ENCODE measurements around the gene FXYD7. TPM values are rescaled to one million over a fixed set of nuclear protein-coding genes. Genes with fewer than 3 reads are reported as not detected.
"Not testable (repeated sequence)": the region's sequence is repeated elsewhere in the genome, so short reads cannot be mapped to it uniquely, and the experiment has no call there.

The FXYD7 gene
- total RNA-seq, 1 donor from 2014 or later = 0.39 TPM

DNA sequence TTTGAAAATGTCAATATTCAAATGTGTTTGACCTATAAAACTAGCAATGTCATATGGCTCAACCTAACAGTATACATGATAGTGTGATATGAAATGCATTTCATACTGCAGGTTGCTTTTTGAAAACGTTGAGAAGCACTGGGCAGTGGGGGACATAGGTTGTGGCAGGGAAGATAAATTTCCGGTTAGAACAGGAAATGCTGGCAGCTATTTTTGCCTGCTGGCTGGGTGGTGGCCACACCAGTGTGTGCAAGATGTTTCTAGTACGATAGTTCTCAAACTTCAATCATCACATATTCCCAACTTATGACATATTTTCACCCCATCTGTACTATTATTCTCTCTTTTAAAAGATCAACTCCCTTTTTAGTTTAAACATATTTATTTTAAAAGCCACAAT is 28.7 kb downstream of the FXYD7 start:
- H3K4me1 Mint-ChIP-seq (ENCODE audit: low read depth) = peaks cover 30% of the 10 kb centered on the region
- DNase-seq (ENCODE audit: low spot score) = no peak
- intact Hi-C loops (cut with micrococcal nuclease) = loop anchor here (2.0 kb wide), 1 partner anchor 17 kb away; the partner anchor contains the start of gene FXYD5
- H3K4me3 Mint-ChIP-seq = no peak overlapping the region
- peaks cover 37% of the 10 kb centered on the region for H3K36me3 Mint-ChIP-seq (ENCODE audit: low read depth)
- peaks cover under 1% of the 10 kb centered on the region for H3K9me3 Mint-ChIP-seq
- H3K27me3 Mint-ChIP-seq (ENCODE audit: insufficient read depth) = no peaks in the 10 kb centered on the region
- no peak overlapping the region for H3K27ac Mint-ChIP-seq

DNA sequence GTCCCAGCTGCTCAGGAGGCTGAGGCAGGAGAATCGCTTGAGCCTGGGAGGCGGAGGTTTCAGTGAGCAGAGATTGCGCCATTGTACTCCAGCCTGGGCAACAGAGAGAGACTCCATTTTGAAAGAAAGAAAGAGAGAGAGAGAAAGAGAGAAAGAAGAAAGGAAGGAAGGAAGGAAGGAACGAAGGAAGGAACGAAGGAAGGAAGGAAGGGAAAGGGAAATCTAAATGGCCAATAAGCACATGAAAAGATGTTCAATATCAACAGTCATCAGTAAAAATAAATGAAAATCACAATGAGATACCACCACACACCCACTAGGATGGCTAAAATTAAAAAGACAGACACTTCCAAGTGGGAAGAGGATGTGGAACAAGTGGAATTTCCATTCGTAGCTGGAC is 31.2 kb downstream of the FXYD7 start:
- no peaks in the 10 kb centered on the region for H3K27me3 Mint-ChIP-seq (ENCODE audit: insufficient read depth)
- peaks cover 29% of the 10 kb centered on the region for H3K36me3 Mint-ChIP-seq (ENCODE audit: low read depth)
- peaks cover 12% of the 10 kb centered on the region for H3K9me3 Mint-ChIP-seq
- H3K27ac Mint-ChIP-seq = no peak overlapping the region
- intact Hi-C loops (cut with micrococcal nuclease) = no loop called here
- DNase-seq (ENCODE audit: low spot score) = no peak
- H3K4me1 Mint-ChIP-seq (ENCODE audit: low read depth) = peaks cover 35% of the 10 kb centered on the region
- H3K4me3 Mint-ChIP-seq = no peak overlapping the region

DNA sequence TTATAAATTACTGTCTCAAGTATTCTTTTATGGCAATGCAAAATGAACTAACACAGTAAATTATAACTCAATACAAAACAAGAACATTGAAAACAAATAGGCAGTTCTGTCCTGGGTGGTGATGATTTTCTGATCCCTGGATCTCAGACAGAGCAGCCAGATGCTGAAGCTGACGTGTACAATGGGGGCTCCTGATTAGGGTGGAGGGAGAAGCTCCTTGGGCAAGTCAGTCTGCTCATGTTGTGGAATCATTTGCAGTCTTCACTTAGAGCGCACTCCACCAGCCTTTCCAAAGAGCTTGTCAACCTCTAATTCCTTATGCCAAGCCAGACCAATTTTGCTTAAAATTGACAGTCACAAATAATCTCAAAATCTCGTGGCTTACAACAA is 33.1 kb downstream of the FXYD7 start:
- H3K27ac Mint-ChIP-seq = no peak overlapping the region
- H3K4me3 Mint-ChIP-seq = no peak overlapping the region
- DNase-seq (ENCODE audit: low spot score) = no peak
- peaks cover 22% of the 10 kb centered on the region for H3K36me3 Mint-ChIP-seq (ENCODE audit: low read depth)
- intact Hi-C loops (cut with micrococcal nuclease) = no loop called here
- H3K4me1 Mint-ChIP-seq (ENCODE audit: low read depth) = peaks cover 36% of the 10 kb centered on the region
- H3K27me3 Mint-ChIP-seq (ENCODE audit: insufficient read depth) = no peaks in the 10 kb centered on the region
- H3K9me3 Mint-ChIP-seq = peaks cover 12% of the 10 kb centered on the region

DNA sequence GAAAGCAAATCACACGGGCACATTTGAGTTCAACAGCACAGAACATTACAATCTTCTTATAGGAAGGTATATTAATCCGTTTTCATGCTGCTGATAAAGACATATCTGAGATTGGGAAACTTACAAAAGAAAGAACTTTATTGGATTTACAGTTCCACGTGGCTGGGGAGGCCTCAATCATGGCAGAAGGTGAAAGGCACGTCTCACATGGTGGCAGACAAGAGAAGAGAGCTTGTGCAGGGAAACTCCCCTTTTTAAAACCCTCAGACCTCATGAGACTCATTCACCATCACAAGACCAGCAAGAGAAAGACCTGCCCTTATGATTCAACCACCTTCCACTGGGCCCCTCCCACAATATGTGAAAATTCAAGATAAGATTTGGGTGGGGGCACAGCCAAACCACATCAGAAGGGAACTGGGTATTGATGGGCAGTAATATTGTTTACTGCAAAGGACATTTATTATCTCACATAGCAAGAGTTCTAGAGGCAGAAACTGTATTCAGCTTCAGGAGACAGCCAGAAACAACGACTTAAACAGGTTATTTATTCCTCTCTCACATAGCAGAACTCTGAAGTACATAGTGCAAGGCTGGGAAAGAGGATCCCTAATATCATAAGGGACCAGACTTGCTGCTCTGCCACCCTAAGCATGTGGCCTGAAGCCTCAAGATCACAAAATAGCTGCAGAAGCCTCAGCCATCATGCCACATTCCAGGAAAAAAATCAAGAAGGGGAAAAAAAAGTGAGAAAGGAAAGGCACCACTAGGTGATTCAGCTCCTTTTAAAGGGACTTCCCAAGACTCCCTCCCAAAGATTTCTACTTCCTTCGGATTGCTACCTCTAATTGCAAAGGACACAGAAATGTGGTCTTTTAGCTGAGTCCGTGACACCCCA is 34.6 kb downstream of the FXYD7 start:
- DNase-seq (ENCODE audit: low spot score) = no peak
- H3K4me3 Mint-ChIP-seq = no peak overlapping the region
- H3K4me1 Mint-ChIP-seq (ENCODE audit: low read depth) = peaks cover 26% of the 10 kb centered on the region
- peak overlapping the region; percentile 10 for H3K27ac Mint-ChIP-seq
- H3K9me3 Mint-ChIP-seq = peaks cover 12% of the 10 kb centered on the region
- no peaks in the 10 kb centered on the region for H3K27me3 Mint-ChIP-seq (ENCODE audit: insufficient read depth)
- peaks cover 13% of the 10 kb centered on the region for H3K36me3 Mint-ChIP-seq (ENCODE audit: low read depth)
- intact Hi-C loops (cut with micrococcal nuclease) = no loop called here

DNA sequence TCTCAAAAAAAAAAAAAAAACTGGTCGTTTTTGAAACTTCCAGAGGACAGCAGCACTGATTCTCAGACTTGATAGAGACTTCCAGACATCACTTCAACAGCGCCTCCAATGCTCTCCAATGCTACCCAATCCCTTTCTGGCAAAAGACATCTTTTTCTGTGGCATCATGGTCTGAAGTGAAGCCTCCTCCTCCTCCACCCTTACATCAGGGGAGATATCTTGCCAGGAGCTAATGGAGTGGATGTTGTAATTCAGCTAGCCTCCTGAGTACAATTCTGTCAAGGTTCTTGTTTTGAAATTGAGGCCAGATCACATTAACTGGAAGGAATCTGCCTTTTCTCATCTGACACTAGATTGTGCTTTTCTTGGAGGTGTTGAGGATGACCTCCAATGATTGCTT is 35.6 kb downstream of the FXYD7 start:
- H3K27ac Mint-ChIP-seq = no peak overlapping the region
- H3K27me3 Mint-ChIP-seq (ENCODE audit: insufficient read depth) = no peaks in the 10 kb centered on the region
- peaks cover 8% of the 10 kb centered on the region for H3K36me3 Mint-ChIP-seq (ENCODE audit: low read depth)
- DNase-seq (ENCODE audit: low spot score) = no peak
- no peak overlapping the region for H3K4me3 Mint-ChIP-seq
- intact Hi-C loops (cut with micrococcal nuclease) = no loop called here
- peaks cover 12% of the 10 kb centered on the region for H3K9me3 Mint-ChIP-seq
- peaks cover 26% of the 10 kb centered on the region for H3K4me1 Mint-ChIP-seq (ENCODE audit: low read depth)

DNA sequence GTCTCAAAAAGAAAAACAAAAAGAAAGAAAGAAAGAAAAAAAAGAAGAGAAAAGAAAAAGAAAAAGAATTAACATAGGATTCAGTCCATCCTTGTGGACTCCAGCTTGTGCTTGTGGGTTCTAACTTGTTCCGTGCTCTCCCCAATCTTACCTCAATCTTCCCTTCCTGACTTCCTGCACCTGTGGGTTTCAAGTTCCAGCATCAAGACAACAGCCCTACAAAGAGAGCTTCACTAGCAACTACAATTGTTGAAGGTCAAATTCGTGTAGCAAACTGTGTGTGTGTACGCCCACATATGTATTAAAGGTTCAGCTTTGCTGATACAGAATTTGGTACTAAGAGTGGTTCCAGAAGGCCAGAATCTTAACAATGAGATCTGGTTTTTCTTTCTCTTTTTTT is 36.8 kb downstream of the FXYD7 start:
- DNase-seq (ENCODE audit: low spot score) = no peak
- H3K4me1 Mint-ChIP-seq (ENCODE audit: low read depth) = peaks cover 26% of the 10 kb centered on the region
- peaks cover 8% of the 10 kb centered on the region for H3K36me3 Mint-ChIP-seq (ENCODE audit: low read depth)
- intact Hi-C loops (cut with micrococcal nuclease) = no loop called here
- no peaks in the 10 kb centered on the region for H3K27me3 Mint-ChIP-seq (ENCODE audit: insufficient read depth)
- H3K4me3 Mint-ChIP-seq = no peak overlapping the region
- peaks cover 18% of the 10 kb centered on the region for H3K9me3 Mint-ChIP-seq
- no peak overlapping the region for H3K27ac Mint-ChIP-seq

DNA sequence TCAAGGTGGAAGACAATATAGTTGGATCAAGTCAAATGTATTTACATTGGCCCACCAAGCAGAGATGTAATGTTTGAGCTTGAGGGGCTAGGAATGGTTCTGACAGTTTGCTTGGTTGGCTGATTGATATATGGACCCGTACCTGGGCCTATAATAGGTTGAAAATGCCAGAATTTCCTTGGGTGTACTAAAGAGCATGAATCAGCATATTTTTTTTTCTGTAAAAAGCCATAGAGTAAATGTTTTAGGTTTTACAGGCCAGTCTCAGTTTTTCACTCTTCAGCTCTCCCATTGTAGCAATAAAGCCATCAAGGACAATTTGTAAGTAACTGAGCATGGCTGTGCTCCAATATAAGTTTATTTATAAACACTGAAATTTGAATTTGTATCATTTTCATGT is 38.3 kb downstream of the FXYD7 start:
- Mint-ChIP-seq H3K36me3 (ENCODE audit: low read depth) (peaks cover 5% of the 10 kb centered on the region), H3K27me3 (ENCODE audit: insufficient read depth) (peaks cover 2% of the 10 kb centered on the region), H3K27ac (no peak overlapping the region), H3K4me1 (ENCODE audit: low read depth) (peaks cover 22% of the 10 kb centered on the region), H3K4me3 (no peak overlapping the region), H3K9me3 (peaks cover 21% of the 10 kb centered on the region)
- intact Hi-C loops (cut with micrococcal nuclease) = no loop called here
- no peak for DNase-seq (ENCODE audit: low spot score)

DNA sequence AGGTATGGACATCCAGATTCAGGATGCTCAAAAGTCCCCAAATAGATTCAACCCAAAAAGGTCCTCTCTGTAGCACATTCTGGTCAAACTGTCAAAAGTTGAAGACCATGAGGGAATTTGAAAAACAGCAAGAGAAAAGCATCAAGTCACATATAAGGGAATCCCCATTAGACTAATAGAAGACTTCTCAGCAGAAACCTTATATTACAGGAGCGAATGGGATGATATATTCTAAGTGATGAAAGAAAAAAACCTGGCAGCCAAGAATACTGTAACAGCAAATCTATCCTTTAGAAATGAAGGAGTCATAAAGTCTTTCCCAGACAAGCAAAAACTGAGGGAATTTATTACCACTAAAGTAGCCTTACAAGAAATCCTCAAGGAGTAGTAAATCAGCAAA is 41.2 kb downstream of the FXYD7 start:
- H3K36me3 Mint-ChIP-seq (ENCODE audit: low read depth) = no peaks in the 10 kb centered on the region
- peaks cover 8% of the 10 kb centered on the region for H3K4me1 Mint-ChIP-seq (ENCODE audit: low read depth)
- intact Hi-C loops (cut with micrococcal nuclease) = no loop called here
- H3K27ac Mint-ChIP-seq = no peak overlapping the region
- H3K27me3 Mint-ChIP-seq (ENCODE audit: insufficient read depth) = peaks cover 6% of the 10 kb centered on the region
- no peak overlapping the region for H3K4me3 Mint-ChIP-seq
- peaks cover 16% of the 10 kb centered on the region for H3K9me3 Mint-ChIP-seq
- DNase-seq (ENCODE audit: low spot score) = no peak

DNA sequence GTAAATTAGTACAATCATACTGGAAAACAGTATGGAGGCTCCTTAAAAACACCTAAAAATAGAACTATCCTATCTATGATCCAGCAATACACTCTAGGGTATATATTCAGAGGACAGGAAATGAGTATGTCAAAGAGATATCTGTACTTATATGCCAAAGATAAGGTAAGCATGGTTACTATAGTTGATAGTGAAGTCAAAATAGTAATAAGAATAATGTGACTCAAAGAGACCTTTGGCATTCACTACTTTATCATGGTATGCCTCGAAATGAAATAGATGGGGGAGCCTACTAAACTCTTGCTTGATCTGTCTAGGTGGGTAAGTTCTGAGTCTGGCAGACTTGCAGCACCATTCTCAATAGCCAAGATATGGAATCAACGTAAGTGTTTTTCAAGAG is 41.8 kb downstream of the FXYD7 start:
- peaks cover 6% of the 10 kb centered on the region for H3K27me3 Mint-ChIP-seq (ENCODE audit: insufficient read depth)
- no peak overlapping the region for H3K4me3 Mint-ChIP-seq
- no peaks in the 10 kb centered on the region for H3K36me3 Mint-ChIP-seq (ENCODE audit: low read depth)
- DNase-seq (ENCODE audit: low spot score) = no peak
- intact Hi-C loops (cut with micrococcal nuclease) = no loop called here
- peaks cover 19% of the 10 kb centered on the region for H3K9me3 Mint-ChIP-seq
- peaks cover 2% of the 10 kb centered on the region for H3K4me1 Mint-ChIP-seq (ENCODE audit: low read depth)
- H3K27ac Mint-ChIP-seq = no peak overlapping the region

DNA sequence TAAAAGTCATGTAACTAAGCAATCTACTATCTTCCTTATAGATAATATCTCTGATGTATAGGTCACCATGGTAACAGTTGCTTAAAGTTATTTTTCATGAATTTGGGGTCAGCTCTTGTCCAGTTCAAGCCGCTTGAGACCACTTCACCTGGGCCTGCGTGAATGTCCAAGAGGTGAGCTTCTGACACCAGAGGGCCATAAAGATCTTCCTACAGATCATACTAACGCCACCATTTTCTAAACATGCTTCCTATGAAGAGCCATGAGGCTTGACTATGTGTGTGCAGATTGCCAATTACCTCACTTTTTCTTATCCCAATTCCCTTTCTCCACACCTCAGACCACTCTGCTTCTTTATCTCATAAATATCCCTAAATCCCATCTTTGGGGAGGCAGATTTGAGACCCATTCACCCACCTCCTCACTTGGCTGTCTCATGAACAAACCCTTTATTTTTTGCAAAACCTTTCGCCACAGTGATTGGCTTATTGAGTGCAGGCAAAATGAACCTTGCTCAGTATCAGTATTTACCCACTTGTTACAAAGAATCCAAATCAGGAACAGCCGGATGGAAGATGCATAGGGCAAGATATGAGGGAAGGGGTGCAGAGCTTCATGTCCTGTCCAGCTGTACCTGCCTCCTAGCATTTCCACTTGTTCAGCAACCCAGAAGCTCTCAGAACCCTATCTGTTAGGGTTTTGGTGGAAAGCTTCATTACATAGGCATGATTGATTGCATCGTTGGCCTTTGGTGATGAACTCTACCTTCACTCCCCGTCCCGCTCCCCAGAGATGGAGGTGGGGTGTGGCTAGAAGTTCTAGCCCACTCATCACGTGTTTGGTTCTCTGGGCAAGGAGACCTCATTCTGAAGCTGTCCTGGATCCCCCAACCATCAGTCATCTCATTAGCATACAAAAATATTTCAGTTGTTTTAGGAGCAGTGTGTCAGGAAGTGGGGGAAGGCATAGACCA is 51.2 kb downstream of the FXYD7 start:
- Mint-ChIP-seq H3K36me3 (ENCODE audit: low read depth) (no peaks in the 10 kb centered on the region), H3K4me1 (ENCODE audit: low read depth) (peaks cover 8% of the 10 kb centered on the region), H3K27me3 (ENCODE audit: insufficient read depth) (peaks cover 12% of the 10 kb centered on the region), H3K4me3 (no peak overlapping the region), H3K9me3 (peaks cover 3% of the 10 kb centered on the region), H3K27ac (no peak overlapping the region)
- no peak for DNase-seq (ENCODE audit: low spot score)
- intact Hi-C loops (cut with micrococcal nuclease) = no loop called here

DNA sequence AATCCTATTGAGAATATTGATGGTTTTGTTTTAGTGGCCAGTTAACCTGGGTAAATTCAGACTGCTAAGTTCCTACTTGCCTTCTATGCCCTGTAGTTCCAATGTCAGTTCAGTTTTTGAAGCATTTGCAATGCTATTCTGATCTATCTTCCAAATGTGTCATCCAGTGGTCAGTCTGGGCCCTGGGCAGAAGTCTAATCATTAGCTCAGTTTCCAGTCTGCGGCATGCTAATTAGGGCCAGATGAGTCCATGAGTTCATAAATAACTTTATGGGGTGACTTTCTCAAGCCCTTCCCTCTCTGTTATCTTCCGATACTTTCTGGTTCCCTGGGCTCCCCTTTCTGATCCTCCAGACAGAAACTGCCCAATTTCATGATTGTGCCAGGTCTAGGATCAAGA is 52.8 kb downstream of the FXYD7 start:
- no peaks in the 10 kb centered on the region for H3K36me3 Mint-ChIP-seq (ENCODE audit: low read depth)
- H3K4me3 Mint-ChIP-seq = no peak overlapping the region
- intact Hi-C loops (cut with micrococcal nuclease) = no loop called here
- H3K4me1 Mint-ChIP-seq (ENCODE audit: low read depth) = peaks cover 8% of the 10 kb centered on the region
- peaks cover 10% of the 10 kb centered on the region for H3K27me3 Mint-ChIP-seq (ENCODE audit: insufficient read depth)
- no peak overlapping the region for H3K27ac Mint-ChIP-seq
- no peak for DNase-seq (ENCODE audit: low spot score)
- H3K9me3 Mint-ChIP-seq = no peaks in the 10 kb centered on the region

DNA sequence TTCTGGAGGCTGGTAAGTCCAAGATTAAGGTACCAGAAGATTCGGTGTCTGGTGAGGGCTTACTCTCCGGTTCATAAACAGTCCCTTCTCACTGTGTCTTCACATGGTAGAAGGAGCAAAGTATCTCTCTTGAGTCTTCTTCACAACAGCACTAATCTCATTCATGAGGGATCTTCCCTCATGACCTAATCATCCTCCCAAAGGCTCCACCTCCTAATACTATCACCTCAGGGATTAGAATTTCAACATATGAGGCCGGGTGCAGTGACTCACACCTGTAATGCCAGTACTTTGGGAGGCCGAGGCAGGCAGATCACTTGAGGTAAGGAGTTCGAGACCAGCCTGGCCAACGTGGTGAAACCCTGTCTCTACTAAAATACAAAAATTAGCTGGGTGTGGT is 53.8 kb downstream of the FXYD7 start:
- DNase-seq (ENCODE audit: low spot score); H3K27ac Mint-ChIP-seq; H3K4me3 Mint-ChIP-seq; intact Hi-C loops (cut with micrococcal nuclease); H3K9me3 Mint-ChIP-seq; H3K4me1 Mint-ChIP-seq (ENCODE audit: low read depth); H3K36me3 Mint-ChIP-seq (ENCODE audit: low read depth); H3K27me3 Mint-ChIP-seq (ENCODE audit: insufficient read depth): not testable (repeated sequence)

DNA sequence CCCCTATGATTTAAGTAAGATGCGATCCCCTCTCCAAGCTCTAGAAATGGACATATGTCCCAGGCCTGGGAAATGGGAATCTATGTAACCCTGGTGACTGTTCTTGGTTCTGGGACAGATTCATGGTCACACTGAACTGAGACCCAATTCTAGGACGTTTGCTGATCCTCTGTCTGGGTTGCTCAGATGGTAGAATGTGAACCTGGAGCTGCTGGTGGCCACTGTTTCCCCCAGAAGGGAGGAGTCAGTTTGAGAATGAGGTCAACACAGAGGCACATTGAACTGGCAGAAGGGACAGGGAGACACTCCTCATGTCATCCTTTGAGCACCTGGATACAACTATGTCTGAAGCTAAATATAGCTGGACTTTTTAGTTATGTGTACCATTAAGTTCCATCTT is 56.4 kb downstream of the FXYD7 start:
- no peaks in the 10 kb centered on the region for H3K27me3 Mint-ChIP-seq (ENCODE audit: insufficient read depth)
- H3K36me3 Mint-ChIP-seq (ENCODE audit: low read depth) = peaks cover 2% of the 10 kb centered on the region
- intact Hi-C loops (cut with micrococcal nuclease) = no loop called here
- H3K9me3 Mint-ChIP-seq = no peaks in the 10 kb centered on the region
- DNase-seq (ENCODE audit: low spot score) = no peak
- H3K4me1 Mint-ChIP-seq (ENCODE audit: low read depth) = peaks cover 22% of the 10 kb centered on the region
- H3K4me3 Mint-ChIP-seq = no peak overlapping the region
- H3K27ac Mint-ChIP-seq = no peak overlapping the region

Measured in activated T-helper 1 cell treated with anti-CD3 and anti-CD28 coated beads, Interleukin-12 subunit alpha, Interleukin-12 subunit beta, Interleukin-2, Interleukin-4 antibody, amounts not matched to agents 30 ng/mL and 10 ng/mL and 1 ng/mL, durations not matched to agents 14 hours and 24 hours and 36 hours (primary cell).